Measurements from ENCODE around the gene COPS7A. TPM values are rescaled to one million over a fixed set of nuclear protein-coding genes. Genes with fewer than 3 reads are reported as not detected.

The COPS7A gene
- total RNA-seq, 1 experiment from 2014 or later = 88.7 TPM

- CTCF ChIA-PET = interaction anchor here (0.6 to 3.6 kb wide), 20 partner anchors 10 to 195 kb away, joined by 3 to 83 read pairs (median 5); partner anchors contain the start of genes CD4, COPS7A, LAG3 and P3H3
- POLR2A ChIA-PET (ENCODE audit: unreplicated experiment) = interaction anchor here (0.5 to 2.8 kb wide), 19 partner anchors 11 to 1017 kb away, joined by 3 to 63 read pairs (median 5); partner anchors contain the start of genes C12orf57, COPS7A, GAPDH and PTMS
Measured at GRCh38 chr12:6752921-6753771, 29.3 kb downstream of the COPS7A start, which contains the start of gene MLF2. TSS of gene MLF2 (minus strand) at chr12:6753141. CDS start at chr12:6752334, 807 bp downstream.

GRCh38 chr12:6753772-6754356, 30.0 kb downstream of the COPS7A start:
- Histone ChIP-seq H3K9me2 (ENCODE audit: insufficient read depth) (no peaks in the 10 kb centered on the region), H3K4me2 (peak overlapping the region; percentile 80), H3K4me3 (no peak overlapping the region; the same call in 1 of the 2 replicates), H3K27me3 (ENCODE audit: insufficient read depth, low read depth) (no peaks in the 10 kb centered on the region), H4K20me1 (ENCODE audit: insufficient read depth) (no peaks in the 10 kb centered on the region; the same call in 1 of the 2 replicates), H2AFZ (no peak overlapping the region), H3K36me3 (ENCODE audit: low read depth) (peaks cover 17% of the 10 kb centered on the region), H3K27ac (no peak overlapping the region), H3K79me2 (ENCODE audit: low read depth) (peaks cover 26% of the 10 kb centered on the region), H3K4me1 (replicated peaks; ENCODE audit: insufficient read depth) (peaks cover 16% of the 10 kb centered on the region), H3K9me3 (ENCODE audit: insufficient read depth, low read depth) (no peaks in the 10 kb centered on the region), H3F3A (ENCODE audit: insufficient read depth, low read depth) (peaks cover 14% of the 10 kb centered on the region; the same call in 1 of the 2 replicates)
- TF ChIP-seq EZH2 (IDR thresholded peaks at IDR 0.05; ENCODE audit: low read depth) = no peak
- TF ChIP-seq, protein P1, sequence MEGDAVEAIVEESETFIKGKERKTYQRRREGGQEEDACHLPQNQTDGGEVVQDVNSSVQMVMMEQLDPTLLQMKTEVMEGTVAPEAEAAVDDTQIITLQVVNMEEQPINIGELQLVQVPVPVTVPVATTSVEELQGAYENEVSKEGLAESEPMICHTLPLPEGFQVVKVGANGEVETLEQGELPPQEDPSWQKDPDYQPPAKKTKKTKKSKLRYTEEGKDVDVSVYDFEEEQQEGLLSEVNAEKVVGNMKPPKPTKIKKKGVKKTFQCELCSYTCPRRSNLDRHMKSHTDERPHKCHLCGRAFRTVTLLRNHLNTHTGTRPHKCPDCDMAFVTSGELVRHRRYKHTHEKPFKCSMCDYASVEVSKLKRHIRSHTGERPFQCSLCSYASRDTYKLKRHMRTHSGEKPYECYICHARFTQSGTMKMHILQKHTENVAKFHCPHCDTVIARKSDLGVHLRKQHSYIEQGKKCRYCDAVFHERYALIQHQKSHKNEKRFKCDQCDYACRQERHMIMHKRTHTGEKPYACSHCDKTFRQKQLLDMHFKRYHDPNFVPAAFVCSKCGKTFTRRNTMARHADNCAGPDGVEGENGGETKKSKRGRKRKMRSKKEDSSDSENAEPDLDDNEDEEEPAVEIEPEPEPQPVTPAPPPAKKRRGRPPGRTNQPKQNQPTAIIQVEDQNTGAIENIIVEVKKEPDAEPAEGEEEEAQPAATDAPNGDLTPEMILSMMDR (conservative IDR thresholded peaks at IDR 0.05) = peak; percentile 98; the same call in 1 of the 2 replicates
- POLR2A ChIA-PET (ENCODE audit: unreplicated experiment) = interaction anchor here (0.7 to 2.8 kb wide), 4 partner anchors 12 to 190 kb away, joined by 4 to 59 read pairs (median 6); partner anchors contain the start of genes C12orf57, PTMS and RNU7-1
- CTCF ChIA-PET = interaction anchor here (0.6 to 3.6 kb wide), 11 partner anchors 9 to 326 kb away, joined by 3 to 83 read pairs (median 10); partner anchors contain the start of genes COPS7A, P3H3, PTMS and USP5
- DNase-seq = no peak
- no TSS peak for BruUV-seq (replicated peaks)
- intact Hi-C loops (cut with micrococcal nuclease; ENCODE audit: unreplicated experiment) = loop anchor here (1.0 to 5.0 kb wide), 11 partner anchors 10 to 211 kb away; partner anchors contain the start of genes C12orf57, COPS7A, RNU7-1 and USP5

More at GRCh38 chr12:6752921-6753771, 29.3 kb downstream of the COPS7A start, which contains the start of gene MLF2:
- Histone ChIP-seq H4K20me1 (ENCODE audit: insufficient read depth) (no peaks in the 10 kb centered on the region; the same call in 1 of the 2 replicates), H3K4me3 (peak within 1 kb of the TSS; percentile 77), H3K27me3 (ENCODE audit: insufficient read depth, low read depth) (no peaks in the 10 kb centered on the region), H3K9me3 (ENCODE audit: insufficient read depth, low read depth) (no peaks in the 10 kb centered on the region), H3F3A (ENCODE audit: insufficient read depth, low read depth) (peaks cover 14% of the 10 kb centered on the region; the same call in 1 of the 2 replicates), H2AFZ (peak within 1 kb of the TSS; percentile 89), H3K36me3 (ENCODE audit: low read depth) (peaks cover 17% of the 10 kb centered on the region), H3K79me2 (ENCODE audit: low read depth) (peaks cover 26% of the 10 kb centered on the region), H3K4me1 (replicated peaks; ENCODE audit: insufficient read depth) (peaks cover 16% of the 10 kb centered on the region), H3K9me2 (ENCODE audit: insufficient read depth) (no peaks in the 10 kb centered on the region), H3K27ac (peak within 1 kb of the TSS; percentile 83), H3K4me2 (peak within 1 kb of the TSS; percentile 80)
- TSS peak; percentile 74 for BruUV-seq (replicated peaks)
- intact Hi-C loops (cut with micrococcal nuclease; ENCODE audit: unreplicated experiment) = loop anchor here (1.0 to 5.0 kb wide), 11 partner anchors 11 to 212 kb away; partner anchors contain the start of genes C12orf57, COPS7A, RNU7-1 and USP5
- peak; percentile 95 to 100 for DNase-seq
- TF ChIP-seq, protein P1 (conservative IDR thresholded peaks at IDR 0.05) = no peak; the same call in 1 of the 2 replicates
- no peak for TF ChIP-seq EZH2 (IDR thresholded peaks at IDR 0.05; ENCODE audit: low read depth)
